Liver (tissue), 9 donors: ENCODE results near the gene UIMC1. TPM values are rescaled to one million over a fixed set of nuclear protein-coding genes. Genes with fewer than 3 reads are reported as not detected.

Experiments used
- DNase-seq: peaks from one replicate; pipeline ENCODE4 v3.0.0-alpha.2; 2017; ENCODE audit warnings: low spot score
- H3K27ac ChIP-seq, 2 donors: one replicate each; pipeline ENCODE4 v1.7.0; 2013; ENCODE audit warnings: inconsistent platforms in 2 of 2, low read length in 2 of 2, control low read depth in 1 of 2, low read depth in 1 of 2, mild to moderate bottlenecking in 1 of 2
- H3K27me3 ChIP-seq, 4 donors: one replicate each; pipeline versions ENCODE4 v1.6.1 to v1.7.0; 2013; ENCODE audit warnings: low read length in 3 of 4, inconsistent platforms in 1 of 4, mild to moderate bottlenecking in 1 of 4, moderate library complexity in 1 of 4; ENCODE audit not compliant: control insufficient read depth in 4 of 4, insufficient read depth in 4 of 4
- H3K36me3 ChIP-seq, 4 donors: one replicate each; pipeline versions ENCODE4 v1.6.1 to v1.7.0; 2013; ENCODE audit warnings: low read length in 3 of 4, mild to moderate bottlenecking in 3 of 4, low read depth in 1 of 4, moderate library complexity in 1 of 4; ENCODE audit not compliant: control insufficient read depth in 4 of 4, insufficient read depth in 3 of 4
- H3K4me1 ChIP-seq, 4 donors: one replicate each; pipeline versions ENCODE4 v1.6.1 to v1.7.0; 2013; ENCODE audit warnings: low read length in 3 of 4, mild to moderate bottlenecking in 3 of 4, moderate library complexity in 1 of 4; ENCODE audit not compliant: control insufficient read depth in 4 of 4, insufficient read depth in 4 of 4
- H3K4me3 ChIP-seq, 3 donors: one replicate each; pipeline versions ENCODE4 v1.6.1 to v1.7.0; 2013; ENCODE audit warnings: low read length in 3 of 3, control low read depth in 1 of 3, low read depth in 1 of 3, mild to moderate bottlenecking in 1 of 3
- H3K9ac ChIP-seq, 2 donors: one replicate each; pipeline ENCODE4 v1.7.0; 2013; ENCODE audit warnings: low read length in 2 of 2, mild to moderate bottlenecking in 2 of 2, moderate library complexity in 2 of 2, control low read depth in 1 of 2, low read depth in 1 of 2
- H3K9me3 ChIP-seq, 4 donors: one replicate each; pipeline versions ENCODE4 v1.6.1 to v1.7.0; 2013; ENCODE audit warnings: low read length in 3 of 4; ENCODE audit not compliant: control insufficient read depth in 4 of 4
- ATF3 ChIP-seq: IDR thresholded peaks from 2 replicates; pipeline ENCODE4 v1.6.1; 2016; ENCODE audit warnings: antibody characterized with exemption
- EGR1 ChIP-seq, 2 donors: IDR thresholded peaks; 2 replicates each; pipeline ENCODE4 v1.6.1; 2016 to 2018; ENCODE audit warnings: antibody characterized with exemption in 2 of 2, low read depth in 2 of 2
- FOXA1 ChIP-seq: IDR thresholded peaks from 2 replicates; pipeline ENCODE4 v1.6.1; 2016; ENCODE audit warnings: antibody characterized with exemption
- FOXA2 ChIP-seq: IDR thresholded peaks from 2 replicates; pipeline ENCODE4 v1.6.1; 2016; ENCODE audit warnings: antibody characterized with exemption
- GABPA ChIP-seq, 2 donors: IDR thresholded peaks in 1 of 2; conservative IDR thresholded peaks in 1 of 2; 2 replicates each; pipeline ENCODE4 v1.6.1; 2016; ENCODE audit warnings: antibody characterized with exemption in 2 of 2, mild to moderate bottlenecking in 1 of 2, moderate library complexity in 1 of 2
- HNF4A ChIP-seq, 2 donors: conservative IDR thresholded peaks; 2 replicates each; pipeline ENCODE4 v1.6.1; 2016; ENCODE audit warnings: antibody characterized with exemption in 2 of 2, mild to moderate bottlenecking in 2 of 2
- HNF4G ChIP-seq: IDR thresholded peaks from 2 replicates; pipeline ENCODE4 v1.6.1; 2016; ENCODE audit warnings: antibody characterized with exemption
- JUND ChIP-seq, 2 donors: IDR thresholded peaks; 2 replicates each; pipeline ENCODE4 v1.6.1; 2016; ENCODE audit warnings: antibody characterized with exemption in 2 of 2
- MAX ChIP-seq: IDR thresholded peaks from 2 replicates; pipeline ENCODE4 v1.6.1; 2016; ENCODE audit warnings: antibody characterized with exemption
- NR2F2 ChIP-seq: IDR thresholded peaks from 2 replicates; pipeline ENCODE4 v1.6.1; 2016; ENCODE audit warnings: antibody characterized with exemption
- RAD21 ChIP-seq, 2 donors: IDR thresholded peaks; 2 replicates each; pipeline ENCODE4 v1.6.1; 2016; ENCODE audit warnings: antibody characterized with exemption in 2 of 2, mild to moderate bottlenecking in 2 of 2
- REST ChIP-seq: IDR thresholded peaks from 2 replicates; pipeline ENCODE4 v1.6.1; 2016; ENCODE audit warnings: antibody characterized with exemption, mild to moderate bottlenecking
- RXRA ChIP-seq, 2 donors: IDR thresholded peaks; 2 replicates each; pipeline ENCODE4 v1.6.1; 2017 to 2018; ENCODE audit warnings: antibody characterized with exemption in 2 of 2, mild to moderate bottlenecking in 1 of 2
- SP1 ChIP-seq: IDR thresholded peaks from 2 replicates; pipeline ENCODE4 v1.6.1; 2018; ENCODE audit warnings: antibody characterized with exemption, mild to moderate bottlenecking
- TAF1 ChIP-seq: conservative IDR thresholded peaks from 2 replicates; pipeline ENCODE4 v1.6.1; 2016; ENCODE audit warnings: antibody characterized with exemption, mild to moderate bottlenecking
- YY1 ChIP-seq: IDR thresholded peaks from 2 replicates; pipeline ENCODE4 v1.6.1; 2016; ENCODE audit warnings: antibody characterized with exemption, mild to moderate bottlenecking
- WGBS: extraction: QIAGEN DNeasy Blood & Tissue Kit; methylation state at CpG from one replicate; pipeline ENCODE4 v1.1.7; 2013; 5-methylcytosine and 5-hydroxymethylcytosine counted together
- polyA plus RNA-seq, 2 donors: library from polyadenylated mRNA; stranded (reverse) in 1 of 2; unstranded in 1 of 2; fragments of 200-250 nt in 1 of 2; fragments of >200 nt in 1 of 2; fragmentation: Nextera tagmentation in 1 of 2; extraction: Ambion mirVana in 1 of 2; gene quantifications; one replicate each; pipeline versions ENCODE4 v1.2.1 to v1.2.3, GENCODE V29; 2013 to 2015
- total RNA-seq, 2 donors: library from RNA; depleted of rRNA; stranded (reverse); fragments of >200 nt; gene quantifications; one replicate each; pipeline ENCODE4 v1.2.3, GENCODE V29; 2014
- TF ChIP-seq, protein P1 (sequence below): fragments of 150-350 bp; IDR thresholded peaks from 2 replicates; pipeline ENCODE4 v1.5.1; 2017; ENCODE audit warnings: improper control_type of control experiment, low read depth, low read length; ENCODE audit not compliant: missing input control
- TF ChIP-seq, protein P2 (sequence below): IDR thresholded peaks from 2 replicates; pipeline ENCODE4 v1.6.1; 2016; ENCODE audit warnings: antibody characterized with exemption
- donor health status: healthy.
- donor health status: healthy.
- donor health status: healthy.
- donor health status: healthy.
- donor health status: healthy.

Gene UIMC1
- total and polyA plus RNA-seq, 4 donors, result 5.9 to 26.0 (median 11.7) TPM

- no peak overlapping the region for H3K9ac ChIP-seq
- no peak for TF ChIP-seq FOXA2
- no peak for TF ChIP-seq MAX
- no peak for TF ChIP-seq YY1
- TF ChIP-seq EGR1 (IDR thresholded peaks at IDR 0.05; ENCODE audit: low read depth in 2 of 2), result no peak
- TF ChIP-seq FOXA1, result no peak
- no peak for TF ChIP-seq RAD21 (IDR thresholded peaks at IDR 0.05)
- no peak for TF ChIP-seq TAF1
- no peak for TF ChIP-seq HNF4G
- TF ChIP-seq NR2F2, result no peak
- no peak for TF ChIP-seq REST
- TF ChIP-seq GABPA (IDR thresholded peaks at IDR 0.05 in 1 of 2, conservative IDR thresholded peaks at IDR 0.05 in 1 of 2), result no peak
- no peak for TF ChIP-seq ATF3
- TF ChIP-seq, protein P1, sequence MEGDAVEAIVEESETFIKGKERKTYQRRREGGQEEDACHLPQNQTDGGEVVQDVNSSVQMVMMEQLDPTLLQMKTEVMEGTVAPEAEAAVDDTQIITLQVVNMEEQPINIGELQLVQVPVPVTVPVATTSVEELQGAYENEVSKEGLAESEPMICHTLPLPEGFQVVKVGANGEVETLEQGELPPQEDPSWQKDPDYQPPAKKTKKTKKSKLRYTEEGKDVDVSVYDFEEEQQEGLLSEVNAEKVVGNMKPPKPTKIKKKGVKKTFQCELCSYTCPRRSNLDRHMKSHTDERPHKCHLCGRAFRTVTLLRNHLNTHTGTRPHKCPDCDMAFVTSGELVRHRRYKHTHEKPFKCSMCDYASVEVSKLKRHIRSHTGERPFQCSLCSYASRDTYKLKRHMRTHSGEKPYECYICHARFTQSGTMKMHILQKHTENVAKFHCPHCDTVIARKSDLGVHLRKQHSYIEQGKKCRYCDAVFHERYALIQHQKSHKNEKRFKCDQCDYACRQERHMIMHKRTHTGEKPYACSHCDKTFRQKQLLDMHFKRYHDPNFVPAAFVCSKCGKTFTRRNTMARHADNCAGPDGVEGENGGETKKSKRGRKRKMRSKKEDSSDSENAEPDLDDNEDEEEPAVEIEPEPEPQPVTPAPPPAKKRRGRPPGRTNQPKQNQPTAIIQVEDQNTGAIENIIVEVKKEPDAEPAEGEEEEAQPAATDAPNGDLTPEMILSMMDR, result no peak
- TF ChIP-seq SP1, result no peak
- no peak for TF ChIP-seq JUND (IDR thresholded peaks at IDR 0.05)
- TF ChIP-seq, protein P2, sequence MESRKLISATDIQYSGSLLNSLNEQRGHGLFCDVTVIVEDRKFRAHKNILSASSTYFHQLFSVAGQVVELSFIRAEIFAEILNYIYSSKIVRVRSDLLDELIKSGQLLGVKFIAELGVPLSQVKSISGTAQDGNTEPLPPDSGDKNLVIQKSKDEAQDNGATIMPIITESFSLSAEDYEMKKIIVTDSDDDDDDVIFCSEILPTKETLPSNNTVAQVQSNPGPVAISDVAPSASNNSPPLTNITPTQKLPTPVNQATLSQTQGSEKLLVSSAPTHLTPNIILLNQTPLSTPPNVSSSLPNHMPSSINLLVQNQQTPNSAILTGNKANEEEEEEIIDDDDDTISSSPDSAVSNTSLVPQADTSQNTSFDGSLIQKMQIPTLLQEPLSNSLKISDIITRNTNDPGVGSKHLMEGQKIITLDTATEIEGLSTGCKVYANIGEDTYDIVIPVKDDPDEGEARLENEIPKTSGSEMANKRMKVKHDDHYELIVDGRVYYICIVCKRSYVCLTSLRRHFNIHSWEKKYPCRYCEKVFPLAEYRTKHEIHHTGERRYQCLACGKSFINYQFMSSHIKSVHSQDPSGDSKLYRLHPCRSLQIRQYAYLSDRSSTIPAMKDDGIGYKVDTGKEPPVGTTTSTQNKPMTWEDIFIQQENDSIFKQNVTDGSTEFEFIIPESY, result no peak
- no peak for TF ChIP-seq RXRA (IDR thresholded peaks at IDR 0.05)
- TF ChIP-seq HNF4A (conservative IDR thresholded peaks at IDR 0.05), result no peak
- H3K4me3 ChIP-seq, result no peak overlapping the region
- H3K27ac ChIP-seq, result no peak overlapping the region
- no peak for DNase-seq
- no peaks in the 10 kb centered on the region for H3K9me3 ChIP-seq
- H3K27me3 ChIP-seq, result no peaks in the 10 kb centered on the region
- no peaks in the 10 kb centered on the region for H3K36me3 ChIP-seq
- 87% methylated on average over 9 of the region's 9 CpGs for WGBS
- no peaks in the 10 kb centered on the region for H3K4me1 ChIP-seq
Observed at GRCh38 chr5:176891331-176891958, 115.1 kb downstream of the UIMC1 start.
